GM18951 (cell line): ENCODE measurements around the gene CD248.
"Not testable (repeated sequence)": the region's sequence is repeated elsewhere in the genome, so short reads cannot be mapped to it uniquely, and the experiment has no call there.

ENCODE experiments used
- POLR2A ChIP-seq: IDR thresholded peaks from 4 replicates; pipeline ENCODE4 v1.6.1; 2011; ENCODE audit warnings: mild to moderate bottlenecking; ENCODE audit not compliant: insufficient read length, insufficient read depth; ENCODE audit errors: extremely low read depth
- in situ Hi-C: fragments of 300-500 bp; cut with MboI; formaldehyde crosslinking; loops from one replicate; pipeline ENCODE4 v1.12.0; 2022; ENCODE audit warnings: low sequenced_read_pairs, mixed read lengths, inconsistent platforms; ENCODE audit not compliant: unreplicated experiment

The CD248 gene

GRCh38 chr11:66316849-66317251, at the start of gene CD248:
TSS of gene CD248 (minus strand) at chr11:66317044. CDS start at chr11:66317027, 17 bp downstream.
- in situ Hi-C loops, result no loop called here
- no peak for TF ChIP-seq POLR2A

- no peak for TF ChIP-seq POLR2A
- in situ Hi-C loops, result no loop called here
Observed at GRCh38 chr11:66365711-66366619, 49.1 kb upstream of the CD248 start.

- TF ChIP-seq POLR2A, result no peak
- in situ Hi-C loops, result no loop called here
Observed at GRCh38 chr11:66365166-66365565, 48.3 kb upstream of the CD248 start.

- no peak for TF ChIP-seq POLR2A
- in situ Hi-C loops, result no loop called here
Observed at GRCh38 chr11:66363805-66364535, 47.1 kb upstream of the CD248 start.

GRCh38 chr11:66363187-66363601, 46.4 kb upstream of the CD248 start:
- TF ChIP-seq POLR2A, result no peak
- in situ Hi-C loops, result no loop called here

- in situ Hi-C loops, result no loop called here
Observed at GRCh38 chr11:66362481-66363147, 45.8 kb upstream of the CD248 start.

GRCh38 chr11:66361502-66361941, 44.7 kb upstream of the CD248 start:
- in situ Hi-C loops, result no loop called here
- TF ChIP-seq POLR2A, result no peak

More at GRCh38 chr11:66362481-66363147, 45.8 kb upstream of the CD248 start:
- no peak for TF ChIP-seq POLR2A

GRCh38 chr11:66360406-66361073, 43.7 kb upstream of the CD248 start:
- no peak for TF ChIP-seq POLR2A
- in situ Hi-C loops, result no loop called here

- in situ Hi-C loops, result no loop called here
- TF ChIP-seq POLR2A, result no peak
Observed at GRCh38 chr11:66359662-66360087, 42.8 kb upstream of the CD248 start.

GRCh38 chr11:66350560-66351235, 33.9 kb upstream of the CD248 start:
- in situ Hi-C loops, result not testable (repeated sequence)

- TF ChIP-seq POLR2A, result no peak
Observed at GRCh38 chr11:66349084-66349386, 32.2 kb upstream of the CD248 start.

More at GRCh38 chr11:66349084-66349386, 32.2 kb upstream of the CD248 start:
- in situ Hi-C loops, result no loop called here
